Nephron (organoid): ENCODE data around the gene CFAP91.
A peak's percentile ranks its signal among the peaks of the same experiment; 100 is the strongest.
"Not testable (repeated sequence)": the region's sequence is repeated elsewhere in the genome, so short reads cannot be mapped to it uniquely, and the experiment has no call there.

Experiments
- H3K27ac Mint-ChIP-seq, 3 experiments: 2 replicates each; pipeline ENCODE4 v1.8.0; 2020; ENCODE audit warnings: mixed read lengths in 3 of 3, mild to moderate bottlenecking in 2 of 3, moderate library complexity in 1 of 3
- H3K27me3 Mint-ChIP-seq: 2 replicates; pipeline ENCODE4 v1.8.0; 2021; ENCODE audit warnings: low read depth, mild to moderate bottlenecking, moderate library complexity, mixed read lengths
- H3K36me3 Mint-ChIP-seq: 2 replicates; pipeline ENCODE4 v1.8.0; 2020; ENCODE audit warnings: low read depth, mixed read lengths
- H3K4me1 Mint-ChIP-seq: 2 replicates; pipeline ENCODE4 v1.8.0; 2020; ENCODE audit warnings: mixed read lengths
- H3K4me3 Mint-ChIP-seq, 3 experiments: 2 replicates each; pipeline ENCODE4 v1.8.0; 2020; ENCODE audit warnings: mild to moderate bottlenecking in 3 of 3, mixed read lengths in 3 of 3, moderate library complexity in 2 of 3
- H3K9me3 Mint-ChIP-seq: 2 replicates; pipeline ENCODE4 v1.8.0; 2020; ENCODE audit warnings: mixed read lengths
- CTCF ChIP-seq, 3 experiments: fragments of 200-600 bp; sonication (generic); IDR thresholded peaks; one replicate each; pipeline ENCODE4 v1.5.0; 2021; ENCODE audit warnings: antibody characterized with exemption in 3 of 3; ENCODE audit not compliant: unreplicated experiment in 3 of 3

The CFAP91 gene

GRCh38 chr3:119675188-119675874 lies 27.5 kb upstream of the CFAP91 start:
- Mint-ChIP-seq H3K27me3 (no peaks in the 10 kb centered on the region), H3K4me3 (peak overlapping the region; percentile 87 to 92 (median 89)), H3K9me3 (no peaks in the 10 kb centered on the region)

GRCh38 chr3:119676020-119676419 lies 26.8 kb upstream of the CFAP91 start:
- Mint-ChIP-seq H3K9me3 (no peaks in the 10 kb centered on the region), H3K4me3 (peak overlapping the region; percentile 87 to 92 (median 89)), H3K27me3 (no peaks in the 10 kb centered on the region), H3K27ac (peak overlapping the region; percentile 83 to 95 (median 89)), H3K4me1 (peaks cover 27% of the 10 kb centered on the region), H3K36me3 (peaks cover 29% of the 10 kb centered on the region)
- no peak for TF ChIP-seq CTCF (IDR thresholded peaks at IDR 0.05; ENCODE audit: unreplicated experiment in 3 of 3)

More at GRCh38 chr3:119675188-119675874, 27.5 kb upstream of the CFAP91 start:
- H3K36me3 Mint-ChIP-seq: peaks cover 34% of the 10 kb centered on the region
- TF ChIP-seq CTCF (IDR thresholded peaks at IDR 0.05; ENCODE audit: unreplicated experiment in 3 of 3): no peak
- peaks cover 27% of the 10 kb centered on the region for H3K4me1 Mint-ChIP-seq
- peak overlapping the region in 2 of 3 experiments; percentile 15 to 28 for H3K27ac Mint-ChIP-seq

- Mint-ChIP-seq H3K4me1 (peaks cover 27% of the 10 kb centered on the region), H3K4me3 (peak within 1 kb of the TSS; percentile 87 to 92 (median 89)), H3K36me3 (peaks cover 21% of the 10 kb centered on the region), H3K27me3 (no peaks in the 10 kb centered on the region), H3K9me3 (no peaks in the 10 kb centered on the region), H3K27ac (peak within 1 kb of the TSS; percentile 89 to 95 (median 95))
- TF ChIP-seq CTCF (IDR thresholded peaks at IDR 0.05; ENCODE audit: unreplicated experiment in 3 of 3): no peak
Observed at GRCh38 chr3:119676771-119677640, 25.8 kb upstream of the CFAP91 start, which contains the start of gene COX17. COX17 (minus strand) TSS chr3:119677406; CDS start chr3:119677310, 96 bp downstream.

- peak overlapping the region; percentile 89 to 95 (median 95) for H3K27ac Mint-ChIP-seq
- H3K36me3 Mint-ChIP-seq: peaks cover 16% of the 10 kb centered on the region
- no peaks in the 10 kb centered on the region for H3K9me3 Mint-ChIP-seq
- peaks cover 27% of the 10 kb centered on the region for H3K4me1 Mint-ChIP-seq
- no peak for TF ChIP-seq CTCF (IDR thresholded peaks at IDR 0.05; ENCODE audit: unreplicated experiment in 3 of 3)
- no peaks in the 10 kb centered on the region for H3K27me3 Mint-ChIP-seq
- H3K4me3 Mint-ChIP-seq: peak overlapping the region; percentile 87 to 92 (median 89)
Observed at GRCh38 chr3:119677641-119677934, 25.2 kb upstream of the CFAP91 start.

GRCh38 chr3:119678209-119678608 lies 24.6 kb upstream of the CFAP91 start:
- H3K36me3 Mint-ChIP-seq: peaks cover 10% of the 10 kb centered on the region
- H3K4me3 Mint-ChIP-seq: peak overlapping the region; percentile 25 to 42 (median 41)
- not testable (repeated sequence) for H3K9me3 Mint-ChIP-seq, H3K27me3 Mint-ChIP-seq, H3K27ac Mint-ChIP-seq
- H3K4me1 Mint-ChIP-seq: peaks cover 27% of the 10 kb centered on the region

- Mint-ChIP-seq H3K4me1 (peaks cover 26% of the 10 kb centered on the region), H3K36me3 (peaks cover 4% of the 10 kb centered on the region), H3K27me3 (no peaks in the 10 kb centered on the region), H3K9me3 (no peaks in the 10 kb centered on the region), H3K4me3 (no peak overlapping the region), H3K27ac (no peak overlapping the region)
- no peak for TF ChIP-seq CTCF (IDR thresholded peaks at IDR 0.05; ENCODE audit: unreplicated experiment in 3 of 3)
Observed at GRCh38 chr3:119679874-119680273, 22.9 kb upstream of the CFAP91 start.
